ENCODE measurements around the gene KCND3.

DNA sequence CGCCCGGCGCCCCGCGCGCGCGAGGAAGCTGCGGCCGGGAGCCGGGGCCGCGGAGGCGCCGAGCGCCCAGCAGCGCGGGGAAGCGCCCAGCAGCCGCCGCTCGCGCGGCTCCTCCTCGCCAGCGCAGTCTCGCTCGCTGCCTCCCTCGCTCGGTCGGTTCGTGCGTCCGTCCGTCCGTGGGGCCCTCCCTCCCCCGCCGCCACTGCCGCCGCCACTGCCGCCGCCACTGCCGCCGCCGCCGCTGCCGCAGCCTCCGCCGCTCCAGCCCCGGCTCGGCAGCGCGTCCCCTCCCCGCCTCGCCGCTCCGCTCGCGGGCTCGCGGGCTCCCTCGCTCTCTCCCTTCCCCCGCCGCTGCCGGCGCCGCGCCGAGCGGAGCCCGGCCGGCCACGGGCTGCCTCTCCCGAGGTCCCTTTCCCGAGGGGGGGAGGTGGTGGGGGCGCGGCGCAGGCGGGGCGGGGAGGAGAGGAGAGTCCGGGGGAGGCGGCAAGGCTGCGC, at the start of gene KCND3:
- TF ChIP-seq, protein P1, sequence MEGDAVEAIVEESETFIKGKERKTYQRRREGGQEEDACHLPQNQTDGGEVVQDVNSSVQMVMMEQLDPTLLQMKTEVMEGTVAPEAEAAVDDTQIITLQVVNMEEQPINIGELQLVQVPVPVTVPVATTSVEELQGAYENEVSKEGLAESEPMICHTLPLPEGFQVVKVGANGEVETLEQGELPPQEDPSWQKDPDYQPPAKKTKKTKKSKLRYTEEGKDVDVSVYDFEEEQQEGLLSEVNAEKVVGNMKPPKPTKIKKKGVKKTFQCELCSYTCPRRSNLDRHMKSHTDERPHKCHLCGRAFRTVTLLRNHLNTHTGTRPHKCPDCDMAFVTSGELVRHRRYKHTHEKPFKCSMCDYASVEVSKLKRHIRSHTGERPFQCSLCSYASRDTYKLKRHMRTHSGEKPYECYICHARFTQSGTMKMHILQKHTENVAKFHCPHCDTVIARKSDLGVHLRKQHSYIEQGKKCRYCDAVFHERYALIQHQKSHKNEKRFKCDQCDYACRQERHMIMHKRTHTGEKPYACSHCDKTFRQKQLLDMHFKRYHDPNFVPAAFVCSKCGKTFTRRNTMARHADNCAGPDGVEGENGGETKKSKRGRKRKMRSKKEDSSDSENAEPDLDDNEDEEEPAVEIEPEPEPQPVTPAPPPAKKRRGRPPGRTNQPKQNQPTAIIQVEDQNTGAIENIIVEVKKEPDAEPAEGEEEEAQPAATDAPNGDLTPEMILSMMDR (IDR thresholded peaks at IDR 0.05), result no peak
- TF ChIP-seq ZFX (IDR thresholded peaks at IDR 0.05; ENCODE audit: borderline replicate concordance), result no peak

All from 22Rv1 (cell line).